ENCODE results near the gene LDHD.

LDHD gene

DNA sequence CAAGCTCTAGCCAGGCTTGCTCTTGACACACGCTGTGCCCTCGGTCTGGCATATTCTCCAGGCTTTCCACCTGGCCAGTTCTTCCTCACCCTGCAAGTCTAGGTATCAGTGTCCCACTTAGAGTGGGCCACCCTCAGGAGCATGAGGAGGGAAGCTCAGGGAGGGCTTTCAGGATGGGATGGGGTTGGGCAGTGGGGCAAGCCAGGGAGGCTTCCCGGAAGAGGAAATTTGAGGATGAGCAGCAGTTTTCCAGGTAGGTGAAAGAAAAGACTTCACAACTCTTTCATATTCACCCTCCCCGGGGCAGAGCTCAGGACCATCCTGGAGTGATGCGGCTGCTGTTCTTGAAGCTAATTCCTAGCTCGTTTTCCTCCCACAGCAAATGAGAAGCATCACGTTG lies 14.5 kb upstream of the LDHD start:
- TF ChIP-seq POLR2AphosphoS5 (IDR thresholded peaks at IDR 0.05; ENCODE audit: low read depth, low read length) (no peak), TAF1 (IDR thresholded peaks at IDR 0.05; ENCODE audit: borderline replicate concordance, insufficient read depth, low read length) (no peak), SIN3A (IDR thresholded peaks at IDR 0.05; ENCODE audit: borderline replicate concordance, insufficient read depth, low read length) (no peak), FOXP2 (optimal IDR thresholded peaks at IDR 0.05; ENCODE audit: borderline replicate concordance, extremely low read depth, extremely low read length, insufficient read depth) (no peak)
- TF ChIP-seq, protein P1, sequence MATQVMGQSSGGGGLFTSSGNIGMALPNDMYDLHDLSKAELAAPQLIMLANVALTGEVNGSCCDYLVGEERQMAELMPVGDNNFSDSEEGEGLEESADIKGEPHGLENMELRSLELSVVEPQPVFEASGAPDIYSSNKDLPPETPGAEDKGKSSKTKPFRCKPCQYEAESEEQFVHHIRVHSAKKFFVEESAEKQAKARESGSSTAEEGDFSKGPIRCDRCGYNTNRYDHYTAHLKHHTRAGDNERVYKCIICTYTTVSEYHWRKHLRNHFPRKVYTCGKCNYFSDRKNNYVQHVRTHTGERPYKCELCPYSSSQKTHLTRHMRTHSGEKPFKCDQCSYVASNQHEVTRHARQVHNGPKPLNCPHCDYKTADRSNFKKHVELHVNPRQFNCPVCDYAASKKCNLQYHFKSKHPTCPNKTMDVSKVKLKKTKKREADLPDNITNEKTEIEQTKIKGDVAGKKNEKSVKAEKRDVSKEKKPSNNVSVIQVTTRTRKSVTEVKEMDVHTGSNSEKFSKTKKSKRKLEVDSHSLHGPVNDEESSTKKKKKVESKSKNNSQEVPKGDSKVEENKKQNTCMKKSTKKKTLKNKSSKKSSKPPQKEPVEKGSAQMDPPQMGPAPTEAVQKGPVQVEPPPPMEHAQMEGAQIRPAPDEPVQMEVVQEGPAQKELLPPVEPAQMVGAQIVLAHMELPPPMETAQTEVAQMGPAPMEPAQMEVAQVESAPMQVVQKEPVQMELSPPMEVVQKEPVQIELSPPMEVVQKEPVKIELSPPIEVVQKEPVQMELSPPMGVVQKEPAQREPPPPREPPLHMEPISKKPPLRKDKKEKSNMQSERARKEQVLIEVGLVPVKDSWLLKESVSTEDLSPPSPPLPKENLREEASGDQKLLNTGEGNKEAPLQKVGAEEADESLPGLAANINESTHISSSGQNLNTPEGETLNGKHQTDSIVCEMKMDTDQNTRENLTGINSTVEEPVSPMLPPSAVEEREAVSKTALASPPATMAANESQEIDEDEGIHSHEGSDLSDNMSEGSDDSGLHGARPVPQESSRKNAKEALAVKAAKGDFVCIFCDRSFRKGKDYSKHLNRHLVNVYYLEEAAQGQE (IDR thresholded peaks at IDR 0.05; ENCODE audit: insufficient read depth in 1 of 2, low read depth in 2 of 2, low read length in 2 of 2), result no peak

DNA sequence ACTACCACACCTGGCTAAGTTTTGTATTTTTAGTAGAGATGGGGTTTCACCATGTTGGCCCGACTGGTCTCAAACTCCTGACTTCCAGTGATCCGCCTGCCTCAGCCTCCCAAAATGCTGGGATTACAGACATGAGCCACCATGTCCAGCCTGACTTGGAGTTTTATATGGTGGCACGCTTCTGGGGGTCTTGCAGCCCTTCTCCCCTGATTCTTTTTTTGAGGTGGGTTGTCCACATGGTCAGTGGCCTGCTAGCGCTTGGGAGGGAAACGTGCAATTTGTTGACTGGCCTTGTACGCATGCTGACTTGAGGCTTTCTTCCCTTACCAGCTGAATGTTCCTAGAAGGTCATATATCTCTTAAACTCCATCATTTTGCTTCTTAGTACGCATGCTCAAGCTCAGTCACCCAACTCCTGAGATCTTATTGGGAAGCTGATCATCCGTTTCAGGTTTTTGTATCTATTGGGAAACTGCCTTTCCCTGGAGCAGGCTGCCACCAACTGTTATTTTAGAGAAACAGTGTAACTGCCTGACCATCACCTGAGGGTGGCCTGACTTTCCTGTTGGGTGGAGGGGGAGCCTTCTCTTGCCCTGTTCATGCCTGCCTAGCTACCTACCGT lies 13.7 kb upstream of the LDHD start:
- TF ChIP-seq, protein P1 (IDR thresholded peaks at IDR 0.05; ENCODE audit: insufficient read depth in 1 of 2, low read depth in 2 of 2, low read length in 2 of 2), result no peak
- no peak for TF ChIP-seq POLR2AphosphoS5 (IDR thresholded peaks at IDR 0.05; ENCODE audit: low read depth, low read length)
- no peak for TF ChIP-seq SIN3A (IDR thresholded peaks at IDR 0.05; ENCODE audit: borderline replicate concordance, insufficient read depth, low read length)
- no peak for TF ChIP-seq TAF1 (IDR thresholded peaks at IDR 0.05; ENCODE audit: borderline replicate concordance, insufficient read depth, low read length)
- TF ChIP-seq FOXP2 (optimal IDR thresholded peaks at IDR 0.05; ENCODE audit: borderline replicate concordance, extremely low read depth, extremely low read length, insufficient read depth), result no peak

DNA sequence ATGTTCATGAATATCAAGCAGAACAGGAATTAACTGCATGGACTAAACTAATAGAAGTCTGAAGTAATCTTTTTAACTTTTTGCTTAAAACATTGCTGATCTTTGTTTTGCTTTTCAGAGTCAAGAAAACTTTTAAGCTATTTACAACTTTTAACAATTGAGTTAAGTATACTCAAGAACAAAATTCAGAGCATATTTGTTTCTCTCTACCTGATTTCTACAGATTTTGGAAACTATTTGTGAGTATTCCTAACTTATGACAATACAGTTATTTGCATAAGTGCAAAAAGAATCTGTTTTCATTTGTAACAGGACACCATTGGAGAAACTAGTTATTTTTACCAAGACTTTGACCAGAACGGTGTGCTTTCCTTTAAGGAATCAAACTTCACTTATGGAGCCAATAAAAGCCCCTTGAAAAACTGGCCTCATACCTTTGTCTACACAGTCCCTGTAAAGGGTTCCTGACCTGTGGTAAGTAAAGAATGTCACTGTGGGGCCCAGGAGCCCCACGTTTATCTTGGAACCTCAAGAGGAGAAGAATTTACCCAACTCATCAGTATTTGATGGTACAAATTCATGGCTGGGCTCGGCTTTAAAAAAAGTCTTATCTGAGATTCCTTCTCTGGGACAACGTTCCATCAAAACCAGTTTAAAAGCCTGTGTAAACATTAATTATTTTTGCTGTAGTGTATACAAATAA lies 11.3 kb upstream of the LDHD start:
- TF ChIP-seq, protein P1 (IDR thresholded peaks at IDR 0.05; ENCODE audit: insufficient read depth in 1 of 2, low read depth in 2 of 2, low read length in 2 of 2), result no peak
- TF ChIP-seq POLR2AphosphoS5 (IDR thresholded peaks at IDR 0.05; ENCODE audit: low read depth, low read length) (no peak), FOXP2 (optimal IDR thresholded peaks at IDR 0.05; ENCODE audit: borderline replicate concordance, extremely low read depth, extremely low read length, insufficient read depth) (no peak), TAF1 (IDR thresholded peaks at IDR 0.05; ENCODE audit: borderline replicate concordance, insufficient read depth, low read length) (no peak), SIN3A (IDR thresholded peaks at IDR 0.05; ENCODE audit: borderline replicate concordance, insufficient read depth, low read length) (no peak)

DNA sequence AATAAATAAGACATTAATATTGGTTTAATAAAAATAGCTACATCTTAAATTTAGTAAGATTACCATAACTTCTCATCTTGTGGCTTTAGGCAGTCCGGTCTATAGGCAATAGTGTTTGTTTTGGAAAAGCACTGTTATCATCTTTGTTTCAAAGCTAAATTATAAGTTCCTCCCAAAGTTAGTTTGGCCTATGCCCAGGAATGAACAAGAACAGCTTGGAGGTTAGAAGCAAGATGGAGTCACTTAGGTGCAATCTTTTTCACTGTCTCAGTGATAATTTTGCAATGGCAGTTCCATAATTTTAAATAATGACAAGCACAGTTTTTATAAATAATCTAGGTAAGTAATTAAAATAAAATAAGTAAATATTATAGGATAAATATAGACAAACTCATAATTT lies 6.0 kb upstream of the LDHD start:
- TF ChIP-seq, protein P1 (IDR thresholded peaks at IDR 0.05; ENCODE audit: insufficient read depth in 1 of 2, low read depth in 2 of 2, low read length in 2 of 2), result no peak
- TF ChIP-seq TAF1 (IDR thresholded peaks at IDR 0.05; ENCODE audit: borderline replicate concordance, insufficient read depth, low read length) (no peak), FOXP2 (optimal IDR thresholded peaks at IDR 0.05; ENCODE audit: borderline replicate concordance, extremely low read depth, extremely low read length, insufficient read depth) (no peak), SIN3A (IDR thresholded peaks at IDR 0.05; ENCODE audit: borderline replicate concordance, insufficient read depth, low read length) (no peak), POLR2AphosphoS5 (IDR thresholded peaks at IDR 0.05; ENCODE audit: low read depth, low read length) (no peak)
